B cell (primary cell): Measurements from ENCODE around the gene OTULIN. TPM values are rescaled to one million over a fixed set of nuclear protein-coding genes. Genes with fewer than 3 reads are reported as not detected.

ENCODE experiments used
- ATAC-seq: fragments of 200-7000 bp; cut with Tn5 transposase; one replicate; pipeline ENCODE4 v1.10.0; 2021; ENCODE audit warnings: low read depth, mild to moderate bottlenecking, moderate number of reproducible peaks, moderate library complexity
- CTCF ChIA-PET: fragments of 350-600 bp; sonication (Branson Sonifier 250); formaldehyde crosslinking; loops from one replicate; lab custom pipeline; 2021; ENCODE audit warnings: antibody characterized with exemption, inconsistent platforms; lab: Charles Lee
- POLR2A ChIA-PET: fragments of 350-600 bp; sonication (Branson Sonifier 250); formaldehyde crosslinking; loops from one replicate; lab custom pipeline; 2021; ENCODE audit warnings: antibody characterized with exemption; lab: Charles Lee
- DNase-seq: peaks from one replicate; pipeline ENCODE4 v3.0.0; 2013
- H2AFZ ChIP-seq: 2 replicates; pipeline ENCODE4 v1.6.1; 2012; ENCODE audit warnings: mild to moderate bottlenecking, low read depth, low read length; ENCODE audit not compliant: insufficient read depth, poor library complexity, severe bottlenecking
- H3K27ac ChIP-seq, 2 donors: 1 replicate in 1 of 2; 2 replicates in 1 of 2; pipeline ENCODE4 v1.5.1; 2012 to 2013; ENCODE audit warnings: low read length in 2 of 2, mild to moderate bottlenecking in 2 of 2, moderate library complexity in 1 of 2
- H3K27me3 ChIP-seq, 4 experiments: fragments of 200-600 bp in 1 of 4; sonication (generic) in 1 of 4; replicated peaks in 1 of 4; 1 replicate in 2 of 4; 2 replicates in 2 of 4; pipeline versions ENCODE4 v1.6.1 to v1.7.0; 2013 to 2016; ENCODE audit warnings: low read length in 3 of 4, mild to moderate bottlenecking in 2 of 4, mixed read lengths in 1 of 4, moderate library complexity in 1 of 4; ENCODE audit not compliant: insufficient read depth in 4 of 4, control insufficient read depth in 3 of 4; ENCODE audit errors: control extremely low read depth in 1 of 4
- H3K36me3 ChIP-seq, 2 experiments: replicated peaks in 1 of 2; 1 replicate in 1 of 2; 2 replicates in 1 of 2; pipeline versions ENCODE4 v1.6.1 to v1.7.1; 2013; ENCODE audit warnings: low read length in 1 of 2; ENCODE audit not compliant: insufficient read depth in 2 of 2, control insufficient read depth in 1 of 2; ENCODE audit errors: control extremely low read depth in 1 of 2, extremely low read depth in 1 of 2
- H3K4me1 ChIP-seq, 2 donors: fragments of 200-600 bp in 1 of 2; sonication (generic) in 1 of 2; 1 replicate in 1 of 2; 2 replicates in 1 of 2; pipeline versions ENCODE4 v1.5.1 to v1.6.1; 2013 to 2017; ENCODE audit warnings: low read length in 2 of 2; ENCODE audit not compliant: control insufficient read depth in 2 of 2, insufficient read depth in 2 of 2
- H3K4me2 ChIP-seq: replicated peaks from 2 replicates; pipeline ENCODE3; 2012; ENCODE audit warnings: mild to moderate bottlenecking, low read depth, low read length; ENCODE audit not compliant: poor library complexity, severe bottlenecking
- H3K4me3 ChIP-seq, 5 experiments: fragments of 200-600 bp in 1 of 5; sonication (generic) in 1 of 5; 1 replicate in 3 of 5; 2 replicates in 2 of 5; pipeline versions ENCODE4 v1.5.1 to v1.7.0; 2011 to 2016; ENCODE audit warnings: low read length in 4 of 5, mild to moderate bottlenecking in 4 of 5, low read depth in 2 of 5, control low read depth in 1 of 5, moderate library complexity in 1 of 5; ENCODE audit not compliant: insufficient read depth in 1 of 5; ENCODE audit errors: control extremely low read depth in 1 of 5, extremely low read depth in 1 of 5
- H3K79me2 ChIP-seq: fragments of 200-600 bp; sonication (generic); one replicate; pipeline ENCODE4 v1.6.0; 2016; ENCODE audit warnings: low read length; ENCODE audit not compliant: control insufficient read depth, insufficient read depth
- H3K9ac ChIP-seq: fragments of 200-600 bp; sonication (generic); 2 replicates; pipeline ENCODE4 v1.6.1; 2017; ENCODE audit warnings: mild to moderate bottlenecking, low read length, moderate library complexity
- H3K9me3 ChIP-seq, 3 donors: one replicate each; pipeline versions ENCODE4 v1.6.1 to v1.7.1; 2013; ENCODE audit warnings: low read length in 2 of 3; ENCODE audit not compliant: control insufficient read depth in 2 of 3, insufficient read depth in 1 of 3; ENCODE audit errors: control extremely low read depth in 1 of 3
- H4K20me1 ChIP-seq: 2 replicates; pipeline ENCODE4 v1.6.0; 2012; ENCODE audit warnings: mild to moderate bottlenecking, low read length; ENCODE audit not compliant: insufficient read depth, control insufficient read depth, poor library complexity, severe bottlenecking
- H3K27ac Mint-ChIP-seq: one replicate; pipeline ENCODE4 v1.8.0; 2021; ENCODE audit warnings: mixed read lengths
- H3K27me3 Mint-ChIP-seq: one replicate; pipeline ENCODE4 v1.8.0; 2021; ENCODE audit warnings: mixed read lengths
- H3K4me1 Mint-ChIP-seq: one replicate; pipeline ENCODE4 v1.8.0; 2021; ENCODE audit warnings: mixed read lengths
- H3K4me3 Mint-ChIP-seq: one replicate; pipeline ENCODE4 v1.8.0; 2021; ENCODE audit warnings: mixed read lengths
- H3K9me3 Mint-ChIP-seq: one replicate; pipeline ENCODE4 v1.8.0; 2022; ENCODE audit warnings: mixed read lengths; ENCODE audit not compliant: insufficient read depth
- CTCF ChIP-seq: fragments of 200-600 bp; IDR thresholded peaks from one replicate; pipeline ENCODE4 v1.8.0; 2022; ENCODE audit warnings: antibody characterized with exemption, mild to moderate bottlenecking
- EZH2 ChIP-seq: IDR thresholded peaks from 2 replicates; pipeline ENCODE4 v1.6.1; 2012; ENCODE audit warnings: borderline replicate concordance, low read depth, mild to moderate bottlenecking, moderate library complexity, low read length; ENCODE audit not compliant: insufficient read depth, poor library complexity, severe bottlenecking
- WGBS: methylation state at CpG from one replicate; pipeline ENCODE4 v1.1.5; 2013; ENCODE audit warnings: missing lambda C conversion rate; ENCODE audit not compliant: insufficient coverage; 5-methylcytosine and 5-hydroxymethylcytosine counted together
- intact Hi-C: fragments of 100-400 bp; cut with micrococcal nuclease; formaldehyde crosslinking; loops from one replicate; pipeline ENCODE4 v1.10.0; 2022
- polyA plus RNA-seq: library from polyadenylated mRNA; depleted of rRNA; stranded (reverse); fragments of >200 nt; gene quantifications from 2 replicates; pipeline ENCODE4 v1.2.3, GENCODE V29; 2012
- total RNA-seq, 2 donors: library from RNA; stranded (reverse); fragments of 120-200 nt in 1 of 2; gene quantifications; 1 replicate in 1 of 2; 2 replicates in 1 of 2; pipeline versions ENCODE4 v1.2.3 to v1.2.4, GENCODE V29; 2013 to 2022

The OTULIN gene
- total and polyA plus RNA-seq, 2 donors (not counting 1 experiment from before 2014, with no cell fraction given): 8.4 to 64.4 TPM

DNA sequence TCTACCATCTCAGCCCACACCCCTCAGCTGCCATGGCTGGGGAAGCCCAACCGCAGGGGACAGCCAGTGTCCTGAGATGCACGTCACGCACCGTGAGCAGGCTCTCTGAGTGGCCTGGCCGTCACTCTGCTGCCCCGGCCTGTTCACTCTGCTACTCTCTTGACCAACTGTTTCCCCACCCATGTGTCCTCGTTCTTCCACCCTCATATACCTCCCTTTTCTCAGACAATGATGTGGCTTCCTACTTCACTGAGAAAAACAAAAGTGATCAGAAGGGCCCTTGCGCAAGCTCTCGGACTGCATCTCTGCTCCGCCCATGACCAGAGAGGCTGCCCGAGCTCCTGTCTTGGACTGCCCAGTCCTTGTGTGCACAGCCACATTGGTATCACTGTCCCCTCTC, 47.6 kb downstream of the OTULIN start:
- no peak overlapping the region for H2AFZ ChIP-seq
- no peak overlapping the region for H3K9ac ChIP-seq
- CTCF ChIA-PET: interaction anchor here (1.1 to 1.2 kb wide), 2 partner anchors 15 to 161 kb away, joined by 3 read pairs; no protein-coding TSS in a partner anchor
- H3K4me1 Mint-ChIP-seq: peaks cover 5% of the 10 kb centered on the region
- WGBS: 93% methylated on average over 11 of the region's 11 CpGs
- H3K4me3 ChIP-seq: no peak overlapping the region
- H3K4me2 ChIP-seq: no peak overlapping the region
- ATAC-seq (no peak), DNase-seq (no peak)
- intact Hi-C loops: no loop called here
- peak overlapping the region; percentile 8 for H3K27ac Mint-ChIP-seq
- H3K27me3 ChIP-seq: no peaks in the 10 kb centered on the region
- TF ChIP-seq EZH2 (no peak), CTCF (no peak)
- no peaks in the 10 kb centered on the region for H4K20me1 ChIP-seq
- H3K4me1 ChIP-seq: no peaks in the 10 kb centered on the region
- H3K9me3 Mint-ChIP-seq: no peaks in the 10 kb centered on the region
- POLR2A ChIA-PET: no interaction called here
- no peak overlapping the region for H3K4me3 Mint-ChIP-seq
- H3K79me2 ChIP-seq: no peaks in the 10 kb centered on the region
- H3K27me3 Mint-ChIP-seq: no peaks in the 10 kb centered on the region
- H3K36me3 ChIP-seq: peaks cover 2 to 56% of the 10 kb centered on the region in 2 experiments
- no peak overlapping the region for H3K27ac ChIP-seq
- no peaks in the 10 kb centered on the region for H3K9me3 ChIP-seq

GRCh38 chr5:14712666-14713065, 48.1 kb downstream of the OTULIN start:
- ChIA-PET POLR2A (no interaction called here), CTCF (interaction anchor here (1.2 kb wide), 1 partner anchor 14 kb away, joined by 3 read pairs; no protein-coding TSS in a partner anchor)
- DNase-seq (no peak), ATAC-seq (no peak)
- Histone ChIP-seq H2AFZ (no peak overlapping the region), H3K4me3 (no peak overlapping the region), H4K20me1 (no peaks in the 10 kb centered on the region), H3K36me3 (peaks cover 2 to 58% of the 10 kb centered on the region in 2 experiments), H3K4me1 (no peaks in the 10 kb centered on the region), H3K27ac (no peak overlapping the region), H3K9me3 (no peaks in the 10 kb centered on the region), H3K4me2 (no peak overlapping the region), H3K9ac (no peak overlapping the region), H3K27me3 (no peaks in the 10 kb centered on the region), H3K79me2 (no peaks in the 10 kb centered on the region)
- H3K9me3 Mint-ChIP-seq: no peaks in the 10 kb centered on the region
- no peaks in the 10 kb centered on the region for H3K27me3 Mint-ChIP-seq
- 97% methylated on average over 17 of the region's 17 CpGs for WGBS
- no peak overlapping the region for H3K27ac Mint-ChIP-seq
- intact Hi-C loops: no loop called here
- TF ChIP-seq EZH2 (no peak), CTCF (no peak)
- H3K4me1 Mint-ChIP-seq: peaks cover 4% of the 10 kb centered on the region
- no peak overlapping the region for H3K4me3 Mint-ChIP-seq
